ENCODE measurements around the gene DDIT3.
"Not testable (repeated sequence)": the region's sequence is repeated elsewhere in the genome, so short reads cannot be mapped to it uniquely, and the experiment has no call there.

Gene DDIT3

GRCh38 chr12:57515934-57516541 lies 4.3 kb downstream of the DDIT3 start:
- no peak overlapping the region for H3K4me3 ChIP-seq (ENCODE audit: low read depth, low read length)
- no peak for TF ChIP-seq CTCF (IDR thresholded peaks at IDR 0.05; ENCODE audit: borderline replicate concordance, insufficient read depth, low read depth, low read length)

- no peak for TF ChIP-seq CTCF (IDR thresholded peaks at IDR 0.05; ENCODE audit: borderline replicate concordance, insufficient read depth, low read depth, low read length)
- H3K4me3 ChIP-seq (ENCODE audit: low read depth, low read length), result no peak overlapping the region
These were observed 4.8 kb downstream of the DDIT3 start for GRCh38 chr12:57515408-57515933.

GRCh38 chr12:57514720-57515407 lies 5.5 kb downstream of the DDIT3 start:
- no peak for TF ChIP-seq CTCF (IDR thresholded peaks at IDR 0.05; ENCODE audit: borderline replicate concordance, insufficient read depth, low read depth, low read length)
- no peak overlapping the region for H3K4me3 ChIP-seq (ENCODE audit: low read depth, low read length)

- not testable (repeated sequence) for H3K4me3 ChIP-seq (ENCODE audit: low read depth, low read length)
These were observed 6.1 kb downstream of the DDIT3 start for GRCh38 chr12:57514246-57514645.

GRCh38 chr12:57513677-57514076 lies 6.6 kb downstream of the DDIT3 start:
- not testable (repeated sequence) for H3K4me3 ChIP-seq (ENCODE audit: low read depth, low read length)

GRCh38 chr12:57513266-57513665 lies 7.0 kb downstream of the DDIT3 start:
- H3K4me3 ChIP-seq (ENCODE audit: low read depth, low read length), result no peak overlapping the region

GRCh38 chr12:57512665-57513064 lies 7.6 kb downstream of the DDIT3 start:
- no peak overlapping the region for H3K4me3 ChIP-seq (ENCODE audit: low read depth, low read length)
- no peak for TF ChIP-seq CTCF (IDR thresholded peaks at IDR 0.05; ENCODE audit: borderline replicate concordance, insufficient read depth, low read depth, low read length)

More at GRCh38 chr12:57513266-57513665, 7.0 kb downstream of the DDIT3 start:
- no peak for TF ChIP-seq CTCF (IDR thresholded peaks at IDR 0.05; ENCODE audit: borderline replicate concordance, insufficient read depth, low read depth, low read length)

GRCh38 chr12:57511588-57512325 lies 8.6 kb downstream of the DDIT3 start:
- no peak for TF ChIP-seq CTCF (IDR thresholded peaks at IDR 0.05; ENCODE audit: borderline replicate concordance, insufficient read depth, low read depth, low read length)
- H3K4me3 ChIP-seq (ENCODE audit: low read depth, low read length), result no peak overlapping the region
